Ectodermal cell (in vitro differentiated cells): Measurements from ENCODE around the gene PRKCA.

ENCODE experiments used
- H3K27ac ChIP-seq: 2 replicates; pipeline ENCODE4 v1.7.0; 2013; ENCODE audit warnings: mild to moderate bottlenecking, low read depth, low read length; ENCODE audit not compliant: insufficient read depth, poor library complexity, severe bottlenecking
- H3K27me3 ChIP-seq: 2 replicates; pipeline ENCODE4 v1.7.0; 2013; ENCODE audit warnings: mild to moderate bottlenecking, low read length; ENCODE audit not compliant: insufficient read depth, control insufficient read depth, poor library complexity, severe bottlenecking
- H3K36me3 ChIP-seq: one replicate; pipeline ENCODE4 v1.7.0; 2013; ENCODE audit warnings: low read length; ENCODE audit not compliant: control insufficient read depth, insufficient read depth
- H3K4me1 ChIP-seq: one replicate; pipeline ENCODE4 v1.7.0; 2013; ENCODE audit warnings: low read length; ENCODE audit not compliant: control insufficient read depth, insufficient read depth
- H3K4me3 ChIP-seq: 2 replicates; pipeline ENCODE4 v1.7.0; 2013; ENCODE audit warnings: low read depth, low read length, control low read depth; ENCODE audit not compliant: insufficient read depth
- H3K9me3 ChIP-seq: 2 replicates; pipeline ENCODE4 v1.7.0; 2013; ENCODE audit warnings: mild to moderate bottlenecking, low read length, moderate library complexity; ENCODE audit not compliant: control insufficient read depth
- WGBS, 2 experiments: methylation state at CpG; one replicate each; pipeline ENCODE4 v1.1.7; 2013; ENCODE audit warnings: missing lambda C conversion rate in 2 of 2; 5-methylcytosine and 5-hydroxymethylcytosine counted together

Gene PRKCA

DNA sequence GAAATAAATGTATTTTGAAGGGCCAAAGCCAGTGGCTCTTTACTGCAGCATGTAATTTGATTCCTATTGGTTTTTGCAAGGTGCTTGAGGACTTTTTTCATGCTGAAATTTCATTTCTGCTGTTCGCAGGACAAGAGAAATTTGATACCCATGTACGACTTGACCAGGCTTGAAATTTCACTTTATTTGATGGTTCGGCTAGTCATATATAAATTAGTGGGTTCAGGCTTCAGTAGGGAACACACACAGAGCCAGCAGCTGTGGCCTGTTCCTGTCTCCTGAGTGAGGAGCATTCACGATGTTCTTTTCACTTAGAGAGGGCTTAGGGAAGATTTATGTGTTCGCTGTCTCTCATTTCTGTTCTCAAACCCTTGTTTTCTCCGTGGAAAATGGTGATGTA is 274.1 kb downstream of the PRKCA start:
- H3K27ac ChIP-seq = no peak overlapping the region
- 90 to 94% methylated on average over 6 of the region's 6 CpGs for WGBS, 2 experiments

GRCh38 chr17:66577041-66577440 is 274.6 kb downstream of the PRKCA start:
- H3K36me3 ChIP-seq = no peaks in the 10 kb centered on the region

More for the DNA sequence above, 274.1 kb downstream of the PRKCA start:
- no peaks in the 10 kb centered on the region for H3K36me3 ChIP-seq
- no peaks in the 10 kb centered on the region for H3K9me3 ChIP-seq
- no peaks in the 10 kb centered on the region for H3K27me3 ChIP-seq
- no peak overlapping the region for H3K4me3 ChIP-seq
- peaks cover 26% of the 10 kb centered on the region for H3K4me1 ChIP-seq

GRCh38 chr17:66578781-66579489 is 276.5 kb downstream of the PRKCA start:
- no peaks in the 10 kb centered on the region for H3K36me3 ChIP-seq
- WGBS, 2 experiments = 91 to 94% methylated on average over 22 of the region's 22 CpGs
- H3K27me3 ChIP-seq = no peaks in the 10 kb centered on the region
- no peak overlapping the region for H3K27ac ChIP-seq
- no peak overlapping the region for H3K4me3 ChIP-seq
- H3K4me1 ChIP-seq = peaks cover 29% of the 10 kb centered on the region
- no peaks in the 10 kb centered on the region for H3K9me3 ChIP-seq

More at GRCh38 chr17:66577041-66577440, 274.6 kb downstream of the PRKCA start:
- Histone ChIP-seq H3K9me3 (no peaks in the 10 kb centered on the region), H3K4me1 (peaks cover 26% of the 10 kb centered on the region), H3K27ac (no peak overlapping the region), H3K27me3 (no peaks in the 10 kb centered on the region), H3K4me3 (no peak overlapping the region)
- 95 to 96% methylated on average over 8 of the region's 8 CpGs for WGBS, 2 experiments

- Histone ChIP-seq H3K27me3 (no peaks in the 10 kb centered on the region), H3K9me3 (no peaks in the 10 kb centered on the region), H3K36me3 (no peaks in the 10 kb centered on the region), H3K4me1 (peaks cover 29% of the 10 kb centered on the region), H3K27ac (peak overlapping the region; percentile 75), H3K4me3 (no peak overlapping the region)
- WGBS, 2 experiments = 84 to 91% methylated on average over 4 of the region's 4 CpGs
Observed at GRCh38 chr17:66579556-66579955, 277.1 kb downstream of the PRKCA start.

- 79 to 85% methylated on average over 15 of the region's 15 CpGs for WGBS, 2 experiments
- H3K36me3 ChIP-seq = no peaks in the 10 kb centered on the region
- H3K27me3 ChIP-seq = no peaks in the 10 kb centered on the region
- H3K27ac ChIP-seq = peak overlapping the region; percentile 75
- H3K4me3 ChIP-seq = no peak overlapping the region
- no peaks in the 10 kb centered on the region for H3K9me3 ChIP-seq
- peaks cover 29% of the 10 kb centered on the region for H3K4me1 ChIP-seq
Observed at GRCh38 chr17:66580184-66580955, 278.0 kb downstream of the PRKCA start.

- Histone ChIP-seq H3K4me1 (peaks cover 29% of the 10 kb centered on the region), H3K27ac (no peak overlapping the region), H3K27me3 (no peaks in the 10 kb centered on the region), H3K4me3 (no peak overlapping the region), H3K9me3 (no peaks in the 10 kb centered on the region), H3K36me3 (no peaks in the 10 kb centered on the region)
- 93 to 98% methylated on average over 3 of the region's 3 CpGs for whole genome bisulfite sequencing, 2 experiments
Observed at GRCh38 chr17:66580956-66581391, 278.6 kb downstream of the PRKCA start.

GRCh38 chr17:66582373-66583111 is 280.1 kb downstream of the PRKCA start:
- WGBS, 2 experiments = 94 to 96% methylated on average over 5 of the region's 5 CpGs
- no peak overlapping the region for H3K4me3 ChIP-seq
- no peaks in the 10 kb centered on the region for H3K27me3 ChIP-seq
- no peak overlapping the region for H3K27ac ChIP-seq
- H3K4me1 ChIP-seq = peaks cover 26% of the 10 kb centered on the region
- H3K36me3 ChIP-seq = no peaks in the 10 kb centered on the region
- H3K9me3 ChIP-seq = no peaks in the 10 kb centered on the region

GRCh38 chr17:66583112-66583748 is 280.8 kb downstream of the PRKCA start:
- no peak overlapping the region for H3K27ac ChIP-seq
- no peaks in the 10 kb centered on the region for H3K36me3 ChIP-seq
- no peaks in the 10 kb centered on the region for H3K9me3 ChIP-seq
- 94 to 97% methylated on average over 4 of the region's 4 CpGs for WGBS, 2 experiments
- H3K4me3 ChIP-seq = no peak overlapping the region
- no peaks in the 10 kb centered on the region for H3K27me3 ChIP-seq
- H3K4me1 ChIP-seq = peaks cover 24% of the 10 kb centered on the region

- Histone ChIP-seq H3K4me1 (peaks cover 12% of the 10 kb centered on the region), H3K4me3 (no peak overlapping the region), H3K36me3 (no peaks in the 10 kb centered on the region), H3K9me3 (no peaks in the 10 kb centered on the region), H3K27ac (no peak overlapping the region), H3K27me3 (no peaks in the 10 kb centered on the region)
- WGBS, 2 experiments = 95 to 96% methylated on average over 4 of the region's 4 CpGs
Observed at GRCh38 chr17:66584927-66585326, 282.5 kb downstream of the PRKCA start.
